ENCODE measurements around the gene TIAM2.

Gene TIAM2

GRCh38 chr6:154991207-154991606 lies 3.9 kb upstream of the TIAM2 start:
- DNase-seq (ENCODE audit: low read depth): no peak
- no peak overlapping the region for H3K4me3 ChIP-seq (ENCODE audit: low read depth, low read length)
- TF ChIP-seq CTCF (IDR thresholded peaks at IDR 0.05; ENCODE audit: low read depth, low read length, missing control alignments): no peak

GRCh38 chr6:154993026-154993425 lies 2.1 kb upstream of the TIAM2 start:
- DNase-seq (ENCODE audit: low read depth): no peak
- no peak for TF ChIP-seq CTCF (IDR thresholded peaks at IDR 0.05; ENCODE audit: low read depth, low read length, missing control alignments)

GRCh38 chr6:154993710-154994109 lies 1.4 kb upstream of the TIAM2 start:
- DNase-seq (ENCODE audit: low read depth): no peak
- H3K4me3 ChIP-seq (ENCODE audit: low read depth, low read length): no peak overlapping the region
- no peak for TF ChIP-seq CTCF (IDR thresholded peaks at IDR 0.05; ENCODE audit: low read depth, low read length, missing control alignments)

More at GRCh38 chr6:154993026-154993425, 2.1 kb upstream of the TIAM2 start:
- H3K4me3 ChIP-seq (ENCODE audit: low read depth, low read length): no peak overlapping the region

- no peak for TF ChIP-seq CTCF (IDR thresholded peaks at IDR 0.05; ENCODE audit: low read depth, low read length, missing control alignments)
- DNase-seq (ENCODE audit: low read depth): no peak
- no peak overlapping the region for H3K4me3 ChIP-seq (ENCODE audit: low read depth, low read length)
Measured at GRCh38 chr6:154994836-154995253, 270 bp upstream of the TIAM2 start.

- DNase-seq (ENCODE audit: low read depth): no peak
- no peak for TF ChIP-seq CTCF (IDR thresholded peaks at IDR 0.05; ENCODE audit: low read depth, low read length, missing control alignments)
- H3K4me3 ChIP-seq (ENCODE audit: low read depth, low read length): no peak overlapping the region
Measured at GRCh38 chr6:154996016-154996590, 988 bp downstream of the TIAM2 start.

- TF ChIP-seq CTCF (IDR thresholded peaks at IDR 0.05; ENCODE audit: low read depth, low read length, missing control alignments): no peak
- no peak for DNase-seq (ENCODE audit: low read depth)
- no peak overlapping the region for H3K4me3 ChIP-seq (ENCODE audit: low read depth, low read length)
Measured at GRCh38 chr6:154996841-154997311, 1.8 kb downstream of the TIAM2 start.

GRCh38 chr6:154998855-154999254 lies 3.7 kb downstream of the TIAM2 start:
- no peak for DNase-seq (ENCODE audit: low read depth)
- TF ChIP-seq CTCF (IDR thresholded peaks at IDR 0.05; ENCODE audit: low read depth, low read length, missing control alignments): no peak
- no peak overlapping the region for H3K4me3 ChIP-seq (ENCODE audit: low read depth, low read length)
